PC-3 (cell line): ENCODE data around the gene TMC5. TPM values are rescaled to one million over a fixed set of nuclear protein-coding genes. Genes with fewer than 3 reads are reported as not detected.

Source experiments
- ATAC-seq: fragments of 200-7000 bp; cut with Tn5 transposase; 2 replicates; pipeline ENCODE4 v1.9.1; 2020; ENCODE audit warnings: mild to moderate bottlenecking, moderate library complexity
- BruUV-seq: library from RNA; stranded (reverse); fragments of 400-500 nt; replicated peaks from 2 replicates; lab custom pipeline; 2021; lab: Mats Ljungman, UMichigan
- CTCF ChIA-PET: fragments of 300-600 bp; sonication (Branson Sonifier 250); formaldehyde crosslinking; loops from one replicate; lab custom pipeline; 2022; ENCODE audit warnings: antibody characterized with exemption; lab: Charles Lee
- POLR2A ChIA-PET: fragments of 300-600 bp; sonication (Branson Sonifier 250); formaldehyde crosslinking; loops from one replicate; lab custom pipeline; 2022; ENCODE audit warnings: antibody characterized with exemption; ENCODE audit not compliant: unreplicated experiment; lab: Charles Lee
- DNase-seq: peaks from one replicate; pipeline ENCODE4 v3.0.0-alpha.2; 2015
- H2AFZ ChIP-seq: fragments of 300-600 bp; sonication (generic); 2 replicates; pipeline ENCODE4 v1.6.0; 2016; ENCODE audit warnings: antibody characterized with exemption, low read length
- H3F3A ChIP-seq: fragments of 300-600 bp; sonication (generic); one replicate; pipeline ENCODE4 v1.6.0; 2017; ENCODE audit warnings: antibody characterized with exemption, low read length, control low read depth, mild to moderate bottlenecking; ENCODE audit not compliant: unreplicated experiment
- H3K27ac ChIP-seq: fragments of 300-600 bp; sonication (generic); 2 replicates; pipeline ENCODE4 v1.5.1; 2016; ENCODE audit warnings: mild to moderate bottlenecking, low read length
- H3K27me3 ChIP-seq: fragments of 300-600 bp; sonication (generic); 2 replicates; pipeline ENCODE4 v1.6.1; 2016; ENCODE audit warnings: low read length, mixed read lengths
- H3K36me3 ChIP-seq: fragments of 300-600 bp; sonication (generic); 2 replicates; pipeline ENCODE4 v1.6.1; 2016; ENCODE audit warnings: low read depth, mixed run types, low read length, mixed read lengths
- H3K4me1 ChIP-seq: fragments of 300-600 bp; sonication (generic); 2 replicates; pipeline ENCODE4 v1.5.1; 2016; ENCODE audit warnings: low read length; ENCODE audit not compliant: insufficient read depth
- H3K4me2 ChIP-seq: fragments of 300-600 bp; sonication (generic); 2 replicates; pipeline ENCODE4 v1.6.0; 2016; ENCODE audit warnings: low read length
- H3K4me3 ChIP-seq: fragments of 300-600 bp; sonication (generic); 2 replicates; pipeline ENCODE4 v1.5.1; 2016; ENCODE audit warnings: mild to moderate bottlenecking, low read length, mixed read lengths
- H3K79me2 ChIP-seq: fragments of 300-600 bp; sonication (generic); 2 replicates; pipeline ENCODE4 v1.6.1; 2017; ENCODE audit warnings: low read length, mixed read lengths
- H3K9ac ChIP-seq: fragments of 300-600 bp; sonication (generic); 2 replicates; pipeline ENCODE4 v1.6.0; 2016; ENCODE audit warnings: mild to moderate bottlenecking, low read length
- H3K9me2 ChIP-seq: fragments of 300-600 bp; sonication (generic); replicated peaks from 2 replicates; pipeline ENCODE4 v1.6.1; 2016; ENCODE audit warnings: mixed run types, low read length, mixed read lengths
- H3K9me3 ChIP-seq: fragments of 300-600 bp; sonication (generic); 2 replicates; pipeline ENCODE4 v1.6.1; 2016; ENCODE audit warnings: low read length, mixed read lengths
- H4K20me1 ChIP-seq: fragments of 300-600 bp; sonication (generic); 2 replicates; pipeline ENCODE4 v1.6.1; 2016; ENCODE audit warnings: low read length, mixed read lengths
- EZH2 ChIP-seq: fragments of 300-600 bp; sonication (generic); IDR thresholded peaks from one replicate; pipeline ENCODE4 v1.6.1; 2017; ENCODE audit warnings: antibody characterized with exemption, mild to moderate bottlenecking, low read length; ENCODE audit not compliant: unreplicated experiment
- EZH2phosphoT487 ChIP-seq: fragments of 300-600 bp; sonication (generic); IDR thresholded peaks from 2 replicates; pipeline ENCODE4 v1.6.1; 2018; ENCODE audit warnings: mild to moderate bottlenecking, antibody characterized with exemption, low read length, borderline replicate concordance
- intact Hi-C: fragments of 100-400 bp; cut with micrococcal nuclease; formaldehyde crosslinking; loops from 2 replicates; pipeline ENCODE4 v1.9.0; 2023
- total RNA-seq: library from RNA; depleted of rRNA; stranded (reverse); fragments of >200 nt; gene quantifications from 2 replicates; pipeline ENCODE4 v1.2.3, GENCODE V29; 2014
- TF ChIP-seq, protein P1 (sequence below): fragments of 300-600 bp; sonication (generic); conservative IDR thresholded peaks from 2 replicates; pipeline ENCODE4 v1.5.1; 2017; ENCODE audit warnings: antibody characterized with exemption, low read depth, mild to moderate bottlenecking, low read length

Gene TMC5
- total RNA-seq, 1 experiment from 2014 or later: 7.4 TPM

- Histone ChIP-seq H3K79me2 (peaks cover 57% of the 10 kb centered on the region), H3K9ac (peak overlapping the region; percentile 12; the same call in 1 of the 2 replicates), H3K4me2 (peak overlapping the region; percentile 69), H3K9me2 (no peaks in the 10 kb centered on the region), H4K20me1 (0 out of 2 replicates have a peak, but pooled peaks cover 10% of the 10 kb centered on the region), H3K4me3 (no peak overlapping the region), H3K27ac (peak overlapping the region; percentile 79), H3K9me3 (no peaks in the 10 kb centered on the region), H3K4me1 (peaks cover 56% of the 10 kb centered on the region), H3K36me3 (peaks cover 23% of the 10 kb centered on the region), H3K27me3 (no peaks in the 10 kb centered on the region), H3F3A (no peaks in the 10 kb centered on the region), H2AFZ (no peak overlapping the region)
- DNase-seq: peak; percentile 92
- peak; percentile 50 for ATAC-seq
- ChIA-PET CTCF (interaction anchor here (1.0 kb wide), 1 partner anchor 15 kb away, joined by 4 read pairs; no protein-coding TSS in a partner anchor), POLR2A (no interaction called here)
- intact Hi-C loops: no loop called here
- no TSS peak for BruUV-seq
- TF ChIP-seq, protein P1, sequence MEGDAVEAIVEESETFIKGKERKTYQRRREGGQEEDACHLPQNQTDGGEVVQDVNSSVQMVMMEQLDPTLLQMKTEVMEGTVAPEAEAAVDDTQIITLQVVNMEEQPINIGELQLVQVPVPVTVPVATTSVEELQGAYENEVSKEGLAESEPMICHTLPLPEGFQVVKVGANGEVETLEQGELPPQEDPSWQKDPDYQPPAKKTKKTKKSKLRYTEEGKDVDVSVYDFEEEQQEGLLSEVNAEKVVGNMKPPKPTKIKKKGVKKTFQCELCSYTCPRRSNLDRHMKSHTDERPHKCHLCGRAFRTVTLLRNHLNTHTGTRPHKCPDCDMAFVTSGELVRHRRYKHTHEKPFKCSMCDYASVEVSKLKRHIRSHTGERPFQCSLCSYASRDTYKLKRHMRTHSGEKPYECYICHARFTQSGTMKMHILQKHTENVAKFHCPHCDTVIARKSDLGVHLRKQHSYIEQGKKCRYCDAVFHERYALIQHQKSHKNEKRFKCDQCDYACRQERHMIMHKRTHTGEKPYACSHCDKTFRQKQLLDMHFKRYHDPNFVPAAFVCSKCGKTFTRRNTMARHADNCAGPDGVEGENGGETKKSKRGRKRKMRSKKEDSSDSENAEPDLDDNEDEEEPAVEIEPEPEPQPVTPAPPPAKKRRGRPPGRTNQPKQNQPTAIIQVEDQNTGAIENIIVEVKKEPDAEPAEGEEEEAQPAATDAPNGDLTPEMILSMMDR: no peak
- no peak for TF ChIP-seq EZH2
- no peak for TF ChIP-seq EZH2phosphoT487
Measured at GRCh38 chr16:19517424-19518089, 99.9 kb downstream of the TMC5 start.

- H3K9me3 ChIP-seq: no peaks in the 10 kb centered on the region
- H3K4me2 ChIP-seq: peak overlapping the region; percentile 55
- H3K27ac ChIP-seq: peak overlapping the region; percentile 66
- no TSS peak for BruUV-seq
- H3K79me2 ChIP-seq: peaks cover 57% of the 10 kb centered on the region
- H3K9ac ChIP-seq: 0 out of 2 replicates have a peak overlapping the region, but pooled peaks have one; percentile 12
- peaks cover 19% of the 10 kb centered on the region for H3K36me3 ChIP-seq
- POLR2A ChIA-PET: no interaction called here
- TF ChIP-seq, protein P1: no peak
- TF ChIP-seq EZH2 (no peak), EZH2phosphoT487 (no peak)
- CTCF ChIA-PET: no interaction called here
- no peaks in the 10 kb centered on the region for H3K9me2 ChIP-seq
- ATAC-seq: no peak
- no peak overlapping the region for H2AFZ ChIP-seq
- DNase-seq: no peak
- peaks cover 63% of the 10 kb centered on the region for H3K4me1 ChIP-seq
- no peaks in the 10 kb centered on the region for H3F3A ChIP-seq
- 0 out of 2 replicates have a peak, but pooled peaks cover 10% of the 10 kb centered on the region for H4K20me1 ChIP-seq
- no peak overlapping the region for H3K4me3 ChIP-seq
- no peaks in the 10 kb centered on the region for H3K27me3 ChIP-seq
- intact Hi-C loops: no loop called here
Measured at GRCh38 chr16:19518388-19518787, 100.7 kb downstream of the TMC5 start.
